ENCODE results near the gene P2RY12. TPM values are rescaled to one million over a fixed set of nuclear protein-coding genes. Genes with fewer than 3 reads are reported as not detected.

Gene P2RY12
- total RNA-seq, 2 experiments from 2014 or later = not detected

Other genes starting within 250 kb of the P2RY12 start
- gene GPR171, start 181.5 kb downstream of the P2RY12 start, total RNA-seq = 100 to 1,000 TPM; 204 to 222 TPM
- 1 to 10 TPM; 1.2 to 1.4 TPM for gene P2RY14, start 106.2 kb downstream of the P2RY12 start, total RNA-seq
- gene GPR87, start 67.9 kb downstream of the P2RY12 start, total RNA-seq = under 1 TPM in 1 of 2 experiments, not detected in 1; 0.33 TPM
- gene P2RY13, start 55.2 kb downstream of the P2RY12 start, total RNA-seq = not detected
- gene IGSF10, start 76.3 kb upstream of the P2RY12 start, total RNA-seq = not detected